ENCODE results near the gene FBLN5. TPM values are rescaled to one million over a fixed set of nuclear protein-coding genes. Genes with fewer than 3 reads are reported as not detected.

FBLN5 gene
- polyA plus RNA-seq, 6 donors from 2014 or later, result 0.39 to 2.0 (median 0.61) TPM; not detected in 1

GRCh38 chr14:91870890-91871289 lies 76.6 kb downstream of the FBLN5 start:
- Mint-ChIP-seq H3K27ac (peak overlapping the region in 1 of 6 donors; percentile 88), H3K36me3 (no peaks in the 10 kb centered on the region)

GRCh38 chr14:91870001-91870400 lies 77.5 kb downstream of the FBLN5 start:
- no peak for DNase-seq
- ATAC-seq (ENCODE audit: low read depth in 2 of 2), result no peak

More at GRCh38 chr14:91870890-91871289, 76.6 kb downstream of the FBLN5 start:
- Mint-ChIP-seq H3K9me3 (peaks cover 0 to 1% (median 0%) of the 10 kb centered on the region in 7 donors), H3K4me3 (no peak overlapping the region), H3K4me1 (peaks cover 46 to 71% (median 58%) of the 10 kb centered on the region in 3 donors), H3K27me3 (no peaks in the 10 kb centered on the region)
- ATAC-seq (ENCODE audit: low read depth in 2 of 2) (no peak), DNase-seq (no peak)

GRCh38 chr14:91869556-91869955 lies 77.9 kb downstream of the FBLN5 start:
- Mint-ChIP-seq H3K9me3 (peaks cover 0 to 1% (median 0%) of the 10 kb centered on the region in 7 donors), H3K36me3 (no peaks in the 10 kb centered on the region), H3K27ac (peak overlapping the region in 2 of 6 donors; percentile 50 to 77)

More at GRCh38 chr14:91870001-91870400, 77.5 kb downstream of the FBLN5 start:
- H3K4me3 Mint-ChIP-seq, result peak overlapping the region in 2 of 8 donors; percentile 19 to 76
- peaks cover 42 to 70% (median 50%) of the 10 kb centered on the region in 3 donors for H3K4me1 Mint-ChIP-seq
- H3K27me3 Mint-ChIP-seq, result no peaks in the 10 kb centered on the region
- H3K9me3 Mint-ChIP-seq, result peaks cover 0 to 1% (median 0%) of the 10 kb centered on the region in 7 donors
- no peaks in the 10 kb centered on the region for H3K36me3 Mint-ChIP-seq
- peak overlapping the region in 1 of 6 donors; percentile 50 for H3K27ac Mint-ChIP-seq

GRCh38 chr14:91867316-91867988 lies 80.0 kb downstream of the FBLN5 start, which contains the start of gene TC2N:
TSS of gene TC2N (minus strand) at chr14:91867536. CDS start at chr14:91813769, 53,767 bp downstream.
- Mint-ChIP-seq H3K27ac (peak within 1 kb of the TSS in 3 of 6 donors; percentile 16 to 87 (median 56)), H3K4me3 (peak within 1 kb of the TSS in 3 of 8 donors; percentile 32 to 66 (median 38)), H3K9me3 (peaks cover 0 to 1% (median 0%) of the 10 kb centered on the region in 7 donors), H3K36me3 (no peaks in the 10 kb centered on the region), H3K4me1 (peaks cover 29 to 52% (median 30%) of the 10 kb centered on the region in 3 donors), H3K27me3 (no peaks in the 10 kb centered on the region)
- ATAC-seq (ENCODE audit: low read depth in 2 of 2) (no peak), DNase-seq (no peak)

More at GRCh38 chr14:91869556-91869955, 77.9 kb downstream of the FBLN5 start:
- Mint-ChIP-seq H3K4me3 (peak overlapping the region in 3 of 8 donors; percentile 8 to 76 (median 19)), H3K4me1 (peaks cover 42 to 66% (median 46%) of the 10 kb centered on the region in 3 donors), H3K27me3 (no peaks in the 10 kb centered on the region)
- DNase-seq (no peak), ATAC-seq (ENCODE audit: low read depth in 2 of 2) (no peak)

- H3K27ac Mint-ChIP-seq, result peak overlapping the region in 1 of 6 donors; percentile 16
- no peaks in the 10 kb centered on the region for H3K27me3 Mint-ChIP-seq
- no peaks in the 10 kb centered on the region for H3K36me3 Mint-ChIP-seq
- ATAC-seq (ENCODE audit: low read depth in 2 of 2) (no peak), DNase-seq (no peak)
- peak overlapping the region in 3 of 8 donors; percentile 32 to 66 (median 38) for H3K4me3 Mint-ChIP-seq
- peaks cover 0 to 1% (median 0%) of the 10 kb centered on the region in 7 donors for H3K9me3 Mint-ChIP-seq
- H3K4me1 Mint-ChIP-seq, result peaks cover 21 to 52% (median 27%) of the 10 kb centered on the region in 3 donors
These were observed 80.8 kb downstream of the FBLN5 start for GRCh38 chr14:91866511-91867295.

- H3K4me3 Mint-ChIP-seq, result no peak overlapping the region
- ATAC-seq (ENCODE audit: low read depth in 2 of 2) (no peak), DNase-seq (no peak)
- H3K36me3 Mint-ChIP-seq, result no peaks in the 10 kb centered on the region
- peaks cover 0 to 1% (median 0%) of the 10 kb centered on the region in 7 donors for H3K9me3 Mint-ChIP-seq
- H3K27me3 Mint-ChIP-seq, result no peaks in the 10 kb centered on the region
- H3K27ac Mint-ChIP-seq, result peak overlapping the region in 1 of 6 donors; percentile 56
- H3K4me1 Mint-ChIP-seq, result peaks cover 26 to 51% (median 32%) of the 10 kb centered on the region in 3 donors
These were observed 81.4 kb downstream of the FBLN5 start for GRCh38 chr14:91866061-91866460.

- Mint-ChIP-seq H3K27ac (peak overlapping the region in 1 of 6 donors; percentile 56), H3K9me3 (peaks cover 0 to 3% (median 0%) of the 10 kb centered on the region in 7 donors), H3K36me3 (no peaks in the 10 kb centered on the region)
These were observed 85.1 kb downstream of the FBLN5 start for GRCh38 chr14:91862417-91862816.

GRCh38 chr14:91861091-91861490 lies 86.4 kb downstream of the FBLN5 start:
- DNase-seq, result no peak
- Mint-ChIP-seq H3K4me1 (peaks cover 10 to 35% (median 20%) of the 10 kb centered on the region in 3 donors), H3K4me3 (peak overlapping the region in 4 of 8 donors; percentile 9 to 89 (median 33)), H3K9me3 (peaks cover 0 to 3% (median 0%) of the 10 kb centered on the region in 7 donors), H3K27me3 (peaks cover 0 to 5% (median 0%) of the 10 kb centered on the region in 3 donors), H3K36me3 (no peaks in the 10 kb centered on the region), H3K27ac (peak overlapping the region; percentile 21 to 94 (median 44))
- ATAC-seq (ENCODE audit: low read depth in 2 of 2), result no peak

More at GRCh38 chr14:91862417-91862816, 85.1 kb downstream of the FBLN5 start:
- ATAC-seq (ENCODE audit: low read depth in 2 of 2) (no peak), DNase-seq (no peak)
- Mint-ChIP-seq H3K27me3 (peaks cover 0 to 5% (median 0%) of the 10 kb centered on the region in 3 donors), H3K4me1 (peaks cover 16 to 47% (median 27%) of the 10 kb centered on the region in 3 donors), H3K4me3 (peak overlapping the region in 1 of 8 donors; percentile 1)

GRCh38 chr14:91860238-91860637 lies 87.3 kb downstream of the FBLN5 start:
- no peaks in the 10 kb centered on the region for H3K36me3 Mint-ChIP-seq
- peak overlapping the region in 2 of 6 donors; percentile 53 to 73 for H3K27ac Mint-ChIP-seq
- ATAC-seq (ENCODE audit: low read depth in 2 of 2), result no peak
- peaks cover 0 to 3% (median 0%) of the 10 kb centered on the region in 7 donors for H3K9me3 Mint-ChIP-seq
- DNase-seq, result no peak
- no peak overlapping the region for H3K4me3 Mint-ChIP-seq
- peaks cover 0 to 5% (median 0%) of the 10 kb centered on the region in 3 donors for H3K27me3 Mint-ChIP-seq
- peaks cover 10 to 35% (median 20%) of the 10 kb centered on the region in 3 donors for H3K4me1 Mint-ChIP-seq

GRCh38 chr14:91858536-91859275 lies 88.8 kb downstream of the FBLN5 start:
- Mint-ChIP-seq H3K36me3 (no peaks in the 10 kb centered on the region), H3K9me3 (peaks cover 0 to 3% (median 0%) of the 10 kb centered on the region in 7 donors), H3K4me3 (no peak overlapping the region), H3K27ac (no peak overlapping the region), H3K27me3 (peaks cover 0 to 5% (median 0%) of the 10 kb centered on the region in 3 donors), H3K4me1 (peaks cover 10 to 35% (median 20%) of the 10 kb centered on the region in 3 donors)
- DNase-seq (no peak), ATAC-seq (ENCODE audit: low read depth in 2 of 2) (no peak)

GRCh38 chr14:91857614-91858013 lies 89.9 kb downstream of the FBLN5 start:
- no peak for DNase-seq
- Mint-ChIP-seq H3K36me3 (no peaks in the 10 kb centered on the region), H3K27me3 (peaks cover 0 to 5% (median 0%) of the 10 kb centered on the region in 3 donors), H3K9me3 (peaks cover 0 to 3% (median 0%) of the 10 kb centered on the region in 7 donors), H3K27ac (no peak overlapping the region), H3K4me1 (peaks cover 12 to 41% (median 21%) of the 10 kb centered on the region in 3 donors), H3K4me3 (no peak overlapping the region)
- no peak for ATAC-seq (ENCODE audit: low read depth in 2 of 2)

GRCh38 chr14:91854327-91854934 lies 93.1 kb downstream of the FBLN5 start:
- H3K9me3 Mint-ChIP-seq, result no peaks in the 10 kb centered on the region
- no peaks in the 10 kb centered on the region for H3K36me3 Mint-ChIP-seq
- no peak overlapping the region for H3K27ac Mint-ChIP-seq
- peaks cover 10 to 34% (median 17%) of the 10 kb centered on the region in 3 donors for H3K4me1 Mint-ChIP-seq
- peaks cover 0 to 3% (median 0%) of the 10 kb centered on the region in 3 donors for H3K27me3 Mint-ChIP-seq
- DNase-seq, result no peak
- ATAC-seq (ENCODE audit: low read depth in 2 of 2), result no peak
- no peak overlapping the region for H3K4me3 Mint-ChIP-seq
